Adrenal gland (tissue), 5 donors: Measurements from ENCODE around the gene S100A11.

Source experiments
- POLR2A ChIP-seq, 2 donors: fragments of 450-650 bp; IDR thresholded peaks; one replicate each; pipeline ENCODE4 v1.6.1; 2017; ENCODE audit warnings: antibody characterized with exemption in 2 of 2, mild to moderate bottlenecking in 2 of 2, moderate library complexity in 1 of 2
- TF ChIP-seq, protein P1 (sequence below), 6 experiments: fragments of 450-650 bp in 4 of 6; fragments of 200-600 bp in 2 of 6; sonication (generic) in 1 of 6; IDR thresholded peaks; 1 replicate in 5 of 6; 2 replicates in 1 of 6; pipeline versions ENCODE4 v1.5.1 to v1.8.0; 2016 to 2021; ENCODE audit warnings: antibody characterized with exemption in 6 of 6, mild to moderate bottlenecking in 2 of 6, moderate library complexity in 1 of 6
- donor health status: DM: no; HTN: no; CAD: no.

DNA sequence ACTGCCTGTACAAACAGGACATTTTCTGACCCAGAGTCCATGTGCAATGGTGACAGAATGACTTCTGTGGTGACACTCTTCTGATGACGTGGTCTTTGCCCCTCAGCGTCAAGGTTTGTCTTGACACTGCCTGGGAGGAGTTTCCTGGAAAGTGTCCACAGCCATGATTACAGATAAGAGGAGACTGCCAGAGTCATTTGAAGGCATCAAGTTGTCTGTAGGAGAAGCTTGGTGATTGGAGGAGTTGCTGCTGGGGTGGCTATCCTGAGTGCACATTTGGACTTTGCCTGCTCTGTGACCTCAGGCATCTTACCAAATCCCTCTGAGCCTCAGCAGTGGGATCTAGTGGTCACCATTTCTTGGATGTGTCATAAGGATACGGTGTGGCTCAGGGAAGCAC, 34.3 kb upstream of the S100A11 start:
- TF ChIP-seq, protein P1, sequence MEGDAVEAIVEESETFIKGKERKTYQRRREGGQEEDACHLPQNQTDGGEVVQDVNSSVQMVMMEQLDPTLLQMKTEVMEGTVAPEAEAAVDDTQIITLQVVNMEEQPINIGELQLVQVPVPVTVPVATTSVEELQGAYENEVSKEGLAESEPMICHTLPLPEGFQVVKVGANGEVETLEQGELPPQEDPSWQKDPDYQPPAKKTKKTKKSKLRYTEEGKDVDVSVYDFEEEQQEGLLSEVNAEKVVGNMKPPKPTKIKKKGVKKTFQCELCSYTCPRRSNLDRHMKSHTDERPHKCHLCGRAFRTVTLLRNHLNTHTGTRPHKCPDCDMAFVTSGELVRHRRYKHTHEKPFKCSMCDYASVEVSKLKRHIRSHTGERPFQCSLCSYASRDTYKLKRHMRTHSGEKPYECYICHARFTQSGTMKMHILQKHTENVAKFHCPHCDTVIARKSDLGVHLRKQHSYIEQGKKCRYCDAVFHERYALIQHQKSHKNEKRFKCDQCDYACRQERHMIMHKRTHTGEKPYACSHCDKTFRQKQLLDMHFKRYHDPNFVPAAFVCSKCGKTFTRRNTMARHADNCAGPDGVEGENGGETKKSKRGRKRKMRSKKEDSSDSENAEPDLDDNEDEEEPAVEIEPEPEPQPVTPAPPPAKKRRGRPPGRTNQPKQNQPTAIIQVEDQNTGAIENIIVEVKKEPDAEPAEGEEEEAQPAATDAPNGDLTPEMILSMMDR (IDR thresholded peaks at IDR 0.05): no peak
- no peak for TF ChIP-seq POLR2A (IDR thresholded peaks at IDR 0.05)
